Mammary epithelial cell (primary cell): Measurements from ENCODE around the gene LHFPL3.

ENCODE experiments used
- EZH2 ChIP-seq: IDR thresholded peaks from 2 replicates; pipeline ENCODE4 v1.6.1; 2012; ENCODE audit warnings: low read length, inconsistent platforms, borderline replicate concordance
- TF ChIP-seq, protein P1 (sequence below), 2 donors: IDR thresholded peaks in 1 of 2; conservative IDR thresholded peaks in 1 of 2; 2 replicates each; pipeline ENCODE4 v1.5.1; 2011 to 2012; ENCODE audit warnings: inconsistent platforms in 2 of 2, low read length in 2 of 2, mild to moderate bottlenecking in 2 of 2, control low read depth in 1 of 2, low read depth in 1 of 2; ENCODE audit not compliant: insufficient read depth in 1 of 2; ENCODE audit errors: extremely low read depth in 1 of 2

DNA sequence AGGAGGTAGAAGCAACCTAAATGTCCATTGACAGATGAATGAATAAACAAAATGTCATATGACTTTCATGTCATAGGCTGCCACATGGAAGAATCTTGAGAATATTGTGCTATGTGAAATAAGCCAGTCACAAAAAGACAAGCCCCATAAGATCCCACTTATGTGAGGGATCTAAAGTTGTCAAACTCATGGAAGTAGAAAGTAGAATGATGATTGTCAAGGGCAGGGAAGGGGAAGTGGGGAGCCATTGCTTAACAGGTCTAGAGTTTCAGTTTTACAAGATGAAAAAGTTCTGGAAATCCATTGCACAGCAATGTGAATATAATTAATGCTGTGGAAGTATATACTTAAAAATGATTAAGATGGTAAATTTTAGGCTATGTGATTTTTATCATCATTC lies 456.3 kb downstream of the LHFPL3 start:
- TF ChIP-seq, protein P1, sequence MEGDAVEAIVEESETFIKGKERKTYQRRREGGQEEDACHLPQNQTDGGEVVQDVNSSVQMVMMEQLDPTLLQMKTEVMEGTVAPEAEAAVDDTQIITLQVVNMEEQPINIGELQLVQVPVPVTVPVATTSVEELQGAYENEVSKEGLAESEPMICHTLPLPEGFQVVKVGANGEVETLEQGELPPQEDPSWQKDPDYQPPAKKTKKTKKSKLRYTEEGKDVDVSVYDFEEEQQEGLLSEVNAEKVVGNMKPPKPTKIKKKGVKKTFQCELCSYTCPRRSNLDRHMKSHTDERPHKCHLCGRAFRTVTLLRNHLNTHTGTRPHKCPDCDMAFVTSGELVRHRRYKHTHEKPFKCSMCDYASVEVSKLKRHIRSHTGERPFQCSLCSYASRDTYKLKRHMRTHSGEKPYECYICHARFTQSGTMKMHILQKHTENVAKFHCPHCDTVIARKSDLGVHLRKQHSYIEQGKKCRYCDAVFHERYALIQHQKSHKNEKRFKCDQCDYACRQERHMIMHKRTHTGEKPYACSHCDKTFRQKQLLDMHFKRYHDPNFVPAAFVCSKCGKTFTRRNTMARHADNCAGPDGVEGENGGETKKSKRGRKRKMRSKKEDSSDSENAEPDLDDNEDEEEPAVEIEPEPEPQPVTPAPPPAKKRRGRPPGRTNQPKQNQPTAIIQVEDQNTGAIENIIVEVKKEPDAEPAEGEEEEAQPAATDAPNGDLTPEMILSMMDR (conservative IDR thresholded peaks at IDR 0.05 in 1 of 2, IDR thresholded peaks at IDR 0.05 in 1 of 2; ENCODE audit: extremely low read depth in 1 of 2, insufficient read depth in 1 of 2, low read depth in 1 of 2, low read length in 2 of 2), result no peak
- TF ChIP-seq EZH2, result no peak
